ENCODE measurements around the gene MRLN.
"Not testable (repeated sequence)": the region's sequence is repeated elsewhere in the genome, so short reads cannot be mapped to it uniquely, and the experiment has no call there.

MRLN gene
- total RNA-seq: 0.06 to 0.26 reads per million in 2 experiments

GRCh38 chr10:59753267-59753666, at the start of gene MRLN:
Gene MRLN, minus strand, starts transcription at chr10:59753455.
- DNase-seq (ENCODE audit: low read depth): no peak

- no peak for DNase-seq (ENCODE audit: low read depth)
Measured at GRCh38 chr10:59801171-59801570, 47.9 kb upstream of the MRLN start.

- no peak for DNase-seq (ENCODE audit: low read depth)
Measured at GRCh38 chr10:59799421-59799820, 46.2 kb upstream of the MRLN start.

GRCh38 chr10:59793919-59794318, 40.7 kb upstream of the MRLN start:
- DNase-seq (ENCODE audit: low read depth): no peak

- DNase-seq (ENCODE audit: low read depth): no peak
Measured at GRCh38 chr10:59792812-59793211, 39.6 kb upstream of the MRLN start.

- DNase-seq (ENCODE audit: low read depth): no peak
Measured at GRCh38 chr10:59791601-59792000, 38.3 kb upstream of the MRLN start.

- not testable (repeated sequence) for DNase-seq (ENCODE audit: low read depth)
Measured at GRCh38 chr10:59790080-59790479, 36.8 kb upstream of the MRLN start.

GRCh38 chr10:59788914-59789313, 35.7 kb upstream of the MRLN start:
- not testable (repeated sequence) for DNase-seq (ENCODE audit: low read depth)

- DNase-seq (ENCODE audit: low read depth): not testable (repeated sequence)
Measured at GRCh38 chr10:59787032-59787431, 33.8 kb upstream of the MRLN start.

GRCh38 chr10:59785476-59785875, 32.2 kb upstream of the MRLN start:
- DNase-seq (ENCODE audit: low read depth): not testable (repeated sequence)

GRCh38 chr10:59781511-59781910, 28.3 kb upstream of the MRLN start:
- no peak for DNase-seq (ENCODE audit: low read depth)

GRCh38 chr10:59779756-59780533, 26.7 kb upstream of the MRLN start:
- DNase-seq (ENCODE audit: low read depth): no peak

GRCh38 chr10:59774451-59774850, 21.2 kb upstream of the MRLN start:
- no peak for DNase-seq (ENCODE audit: low read depth)

- no peak for DNase-seq (ENCODE audit: low read depth)
Measured at GRCh38 chr10:59773088-59773487, 19.8 kb upstream of the MRLN start.

- no peak for DNase-seq (ENCODE audit: low read depth)
Measured at GRCh38 chr10:59771162-59771807, 18.0 kb upstream of the MRLN start.

- DNase-seq (ENCODE audit: low read depth): no peak
Measured at GRCh38 chr10:59770689-59771088, 17.4 kb upstream of the MRLN start.

- no peak for DNase-seq (ENCODE audit: low read depth)
Measured at GRCh38 chr10:59762505-59762904, 9.2 kb upstream of the MRLN start.

GRCh38 chr10:59757966-59758365, 4.7 kb upstream of the MRLN start:
- DNase-seq (ENCODE audit: low read depth): no peak

GRCh38 chr10:59754951-59755350, 1.7 kb upstream of the MRLN start:
- no peak for DNase-seq (ENCODE audit: low read depth)

- no peak for DNase-seq (ENCODE audit: low read depth)
Measured at GRCh38 chr10:59752278-59752940, 846 bp downstream of the MRLN start.

GRCh38 chr10:59750155-59750945, 2.9 kb downstream of the MRLN start:
- no peak for DNase-seq (ENCODE audit: low read depth)

GRCh38 chr10:59748834-59749233, 4.4 kb downstream of the MRLN start:
- DNase-seq (ENCODE audit: low read depth): no peak

Measured in T follicular helper cell (primary cell).